PC-9 (cell line): ENCODE results near the gene STK24. TPM values are rescaled to one million over a fixed set of nuclear protein-coding genes. Genes with fewer than 3 reads are reported as not detected.

ENCODE experiments used
- BruUV-seq: library from RNA; stranded (reverse); fragments of 400-500 nt; replicated peaks from 2 replicates; lab custom pipeline; 2021; lab: Mats Ljungman, UMichigan
- CTCF ChIA-PET: fragments of 300-600 bp; sonication (Branson Sonifier 250); formaldehyde crosslinking; loops from one replicate; lab custom pipeline; 2022; ENCODE audit warnings: antibody characterized with exemption; lab: Charles Lee
- POLR2A ChIA-PET: fragments of 300-600 bp; sonication (Branson Sonifier 250); formaldehyde crosslinking; loops from one replicate; lab custom pipeline; 2022; ENCODE audit warnings: antibody characterized with exemption; ENCODE audit not compliant: unreplicated experiment; lab: Charles Lee
- DNase-seq, 2 experiments: peaks; one replicate each; pipeline versions ENCODE4 v3.0.0 to v3.0.0-alpha.2; 2015 to 2022; ENCODE audit warnings: mixed read lengths in 1 of 2
- H2AFZ ChIP-seq: fragments of 200-600 bp; sonication (generic); 2 replicates; pipeline ENCODE4 v1.8.1; 2017; ENCODE audit warnings: antibody characterized with exemption
- H3F3A ChIP-seq: fragments of 200-600 bp; sonication (generic); 2 replicates; pipeline ENCODE4 v1.8.1; 2017; ENCODE audit warnings: antibody characterized with exemption, mild to moderate bottlenecking, low read depth; ENCODE audit not compliant: insufficient read depth
- H3K27ac ChIP-seq: fragments of 200-600 bp; sonication (generic); 2 replicates; pipeline ENCODE4 v1.6.1; 2016; ENCODE audit warnings: mixed run types
- H3K27me3 ChIP-seq: fragments of 200-600 bp; sonication (generic); 2 replicates; pipeline ENCODE4 v1.6.1; 2016; ENCODE audit warnings: low read depth, mixed run types; ENCODE audit not compliant: insufficient read depth
- H3K36me3 ChIP-seq: fragments of 200-600 bp; sonication (generic); 2 replicates; pipeline ENCODE4 v1.6.1; 2016; ENCODE audit warnings: low read depth, mixed run types
- H3K4me1 ChIP-seq: fragments of 200-600 bp; sonication (generic); replicated peaks from 2 replicates; pipeline ENCODE4 v1.6.1; 2016; ENCODE audit warnings: mixed run types; ENCODE audit not compliant: insufficient read depth
- H3K4me2 ChIP-seq: fragments of 200-600 bp; sonication (generic); 2 replicates; pipeline ENCODE4 v1.6.1; 2017; ENCODE audit warnings: mixed run types
- H3K4me3 ChIP-seq: fragments of 200-600 bp; sonication (generic); 2 replicates; pipeline ENCODE4 v1.6.1; 2016; ENCODE audit warnings: mixed run types
- H3K79me2 ChIP-seq: fragments of 200-600 bp; sonication (generic); 2 replicates; pipeline ENCODE4 v1.6.1; 2017; ENCODE audit warnings: low read depth, mixed run types
- H3K9me2 ChIP-seq: fragments of 200-600 bp; sonication (generic); 2 replicates; pipeline ENCODE4 v1.8.1; 2017; ENCODE audit warnings: mild to moderate bottlenecking; ENCODE audit not compliant: insufficient read depth
- H3K9me3 ChIP-seq: fragments of 200-600 bp; sonication (generic); 2 replicates; pipeline ENCODE4 v1.8.1; 2016; ENCODE audit warnings: low read depth; ENCODE audit not compliant: insufficient read depth
- H4K20me1 ChIP-seq: fragments of 200-600 bp; sonication (generic); 2 replicates; pipeline ENCODE4 v1.8.1; 2017; ENCODE audit not compliant: insufficient read depth
- CTCF ChIP-seq: fragments of 200-600 bp; sonication (generic); conservative IDR thresholded peaks from 2 replicates; pipeline ENCODE4 v1.6.1; 2017; ENCODE audit warnings: mixed run types, antibody characterized with exemption, mild to moderate bottlenecking, moderate library complexity
- EZH2 ChIP-seq: fragments of 200-600 bp; sonication (generic); IDR thresholded peaks from 2 replicates; pipeline ENCODE4 v1.8.0; 2017; ENCODE audit warnings: antibody characterized with exemption, low read depth
- intact Hi-C: fragments of 100-400 bp; cut with micrococcal nuclease; formaldehyde crosslinking; loops from one replicate; pipeline ENCODE4 v1.10.0; 2022; ENCODE audit not compliant: unreplicated experiment
- total RNA-seq: library from RNA; stranded (reverse); gene quantifications from 2 replicates; pipeline ENCODE4 v1.2.3, GENCODE V29; 2021

STK24 gene
- total RNA-seq, 1 experiment from 2014 or later: 134 TPM

- ChIA-PET POLR2A (no interaction called here), CTCF (no interaction called here)
- no peak for DNase-seq
- Histone ChIP-seq H3K79me2 (0 out of 2 replicates have a peak, but pooled peaks cover 4% of the 10 kb centered on the region), H2AFZ (no peak overlapping the region), H3K4me3 (no peak overlapping the region), H3K27ac (no peak overlapping the region), H4K20me1 (peaks cover 4% of the 10 kb centered on the region), H3K9me2 (no peaks in the 10 kb centered on the region), H3K27me3 (no peaks in the 10 kb centered on the region), H3K36me3 (peaks cover 50% of the 10 kb centered on the region), H3K4me2 (no peak overlapping the region), H3F3A (peaks cover 46% of the 10 kb centered on the region), H3K9me3 (no peaks in the 10 kb centered on the region), H3K4me1 (no peaks in the 10 kb centered on the region)
- intact Hi-C loops: no loop called here
- no peak for TF ChIP-seq EZH2
- TF ChIP-seq CTCF: no peak
- no TSS peak for BruUV-seq
These were observed 123.8 kb downstream of the STK24 start for GRCh38 chr13:98452851-98453843.

- H4K20me1 ChIP-seq: peaks cover 4% of the 10 kb centered on the region
- H2AFZ ChIP-seq: no peak overlapping the region
- H3K9me2 ChIP-seq: no peaks in the 10 kb centered on the region
- H3K27me3 ChIP-seq: no peaks in the 10 kb centered on the region
- intact Hi-C loops: no loop called here
- no peak overlapping the region for H3K27ac ChIP-seq
- ChIA-PET CTCF (interaction anchor here (0.6 kb wide), 1 partner anchor 54 kb away, joined by 3 read pairs; no protein-coding TSS in a partner anchor), POLR2A (no interaction called here)
- no peak for DNase-seq
- H3K4me3 ChIP-seq: no peak overlapping the region
- TF ChIP-seq EZH2 (no peak), CTCF (no peak)
- BruUV-seq: no TSS peak
- no peak overlapping the region for H3K4me2 ChIP-seq
- peaks cover 44% of the 10 kb centered on the region for H3F3A ChIP-seq
- H3K79me2 ChIP-seq: 0 out of 2 replicates have a peak, but pooled peaks cover 4% of the 10 kb centered on the region
- H3K9me3 ChIP-seq: no peaks in the 10 kb centered on the region
- no peaks in the 10 kb centered on the region for H3K4me1 ChIP-seq
- H3K36me3 ChIP-seq: peaks cover 52% of the 10 kb centered on the region
These were observed 125.0 kb downstream of the STK24 start for GRCh38 chr13:98451676-98452470.

- Histone ChIP-seq H3K27me3 (no peaks in the 10 kb centered on the region), H3K4me3 (no peak overlapping the region), H4K20me1 (peaks cover 4% of the 10 kb centered on the region), H3K4me2 (no peak overlapping the region), H3K36me3 (peaks cover 49% of the 10 kb centered on the region), H3K9me2 (no peaks in the 10 kb centered on the region), H3F3A (peaks cover 50% of the 10 kb centered on the region), H3K4me1 (no peaks in the 10 kb centered on the region), H2AFZ (no peak overlapping the region), H3K79me2 (0 out of 2 replicates have a peak, but pooled peaks cover 4% of the 10 kb centered on the region), H3K9me3 (no peaks in the 10 kb centered on the region), H3K27ac (no peak overlapping the region)
- TF ChIP-seq EZH2: no peak
- no peak for TF ChIP-seq CTCF
- intact Hi-C loops: no loop called here
- ChIA-PET CTCF (no interaction called here), POLR2A (no interaction called here)
- BruUV-seq: no TSS peak
- DNase-seq: no peak
These were observed 126.3 kb downstream of the STK24 start for GRCh38 chr13:98450539-98451111.
